Raji (cell line): ENCODE results near the gene RNF217.

Experiments
- POLR2A ChIP-seq: IDR thresholded peaks from 2 replicates; pipeline ENCODE4 v1.6.1; 2011; ENCODE audit warnings: low read depth, low read length, control low read depth; ENCODE audit not compliant: insufficient read depth

The RNF217 gene

GRCh38 chr6:125077453-125077852 lies 115.2 kb downstream of the RNF217 start:
- TF ChIP-seq POLR2A: no peak

GRCh38 chr6:125078602-125079321 lies 116.5 kb downstream of the RNF217 start:
- no peak for TF ChIP-seq POLR2A

- TF ChIP-seq POLR2A: no peak
Measured at GRCh38 chr6:125082908-125083683, 120.9 kb downstream of the RNF217 start.

- no peak for TF ChIP-seq POLR2A
Measured at GRCh38 chr6:125083684-125083990, 121.4 kb downstream of the RNF217 start.

- no peak for TF ChIP-seq POLR2A
Measured at GRCh38 chr6:125086716-125087115, 124.5 kb downstream of the RNF217 start.

GRCh38 chr6:125088963-125089362 lies 126.7 kb downstream of the RNF217 start:
- TF ChIP-seq POLR2A: no peak

GRCh38 chr6:125094563-125094962 lies 132.3 kb downstream of the RNF217 start:
- no peak for TF ChIP-seq POLR2A

GRCh38 chr6:125095580-125096301 lies 133.5 kb downstream of the RNF217 start:
- TF ChIP-seq POLR2A: no peak

GRCh38 chr6:125097186-125097585 lies 134.9 kb downstream of the RNF217 start:
- no peak for TF ChIP-seq POLR2A

- no peak for TF ChIP-seq POLR2A
Measured at GRCh38 chr6:125098253-125098652, 136.0 kb downstream of the RNF217 start.

GRCh38 chr6:125099211-125100073 lies 137.2 kb downstream of the RNF217 start:
- no peak for TF ChIP-seq POLR2A

- no peak for TF ChIP-seq POLR2A
Measured at GRCh38 chr6:125100074-125100652, 137.9 kb downstream of the RNF217 start.

GRCh38 chr6:125101128-125101527 lies 138.9 kb downstream of the RNF217 start:
- no peak for TF ChIP-seq POLR2A

GRCh38 chr6:125101631-125102030 lies 139.4 kb downstream of the RNF217 start:
- TF ChIP-seq POLR2A: no peak

- no peak for TF ChIP-seq POLR2A
Measured at GRCh38 chr6:125102411-125102810, 140.2 kb downstream of the RNF217 start.
